OCI-LY1 (cell line): Measurements from ENCODE around the gene GRIP1.

Source experiments
- CTCF ChIP-seq: fragments of 200-600 bp; sonication (generic), shearing (Covaris generic); IDR thresholded peaks from 2 replicates; pipeline ENCODE4 v1.5.1; 2017; ENCODE audit warnings: mild to moderate bottlenecking, antibody characterized with exemption, low read length, moderate library complexity, mixed read lengths
- EZH2 ChIP-seq: fragments of 200-600 bp; sonication (generic), shearing (Covaris generic); IDR thresholded peaks from 2 replicates; pipeline ENCODE4 v1.8.0; 2017; ENCODE audit warnings: borderline replicate concordance, mixed run types, mild to moderate bottlenecking, antibody characterized with exemption, low read length, moderate library complexity, mixed read lengths

GRCh38 chr12:66398931-66399910, 279.7 kb downstream of the GRIP1 start:
- TF ChIP-seq CTCF (no peak), EZH2 (no peak)
